Thoracic aorta (tissue), 2 donors: ENCODE results near the gene ARPC2. TPM values are rescaled to one million over a fixed set of nuclear protein-coding genes. Genes with fewer than 3 reads are reported as not detected.

ENCODE experiments used
- ATAC-seq: fragments of 150-250 bp; one replicate; pipeline ENCODE4 v1.8.0; 2017; ENCODE audit warnings: low read depth; ENCODE audit not compliant: insufficient number of reproducible peaks, low FRiP score
- DNase-seq: peaks from one replicate; pipeline ENCODE4 v3.0.0-alpha.2; 2020; ENCODE audit warnings: low spot score
- H3K27ac ChIP-seq, 2 donors: fragments of 200-600 bp; sonication (generic); 1 replicate in 1 of 2; 2 replicates in 1 of 2; pipeline ENCODE4 v1.5.1; 2016; ENCODE audit warnings: mild to moderate bottlenecking in 2 of 2, moderate library complexity in 2 of 2
- H3K27me3 ChIP-seq: fragments of 200-600 bp; sonication (generic); replicated peaks from 2 replicates; pipeline ENCODE4 v1.6.0; 2016; ENCODE audit warnings: mild to moderate bottlenecking; ENCODE audit not compliant: insufficient read depth
- H3K36me3 ChIP-seq: fragments of 200-600 bp; sonication (generic); one replicate; pipeline ENCODE4 v1.5.1; 2016
- H3K4me1 ChIP-seq, 2 donors: fragments of 200-600 bp; sonication (generic); 1 replicate in 1 of 2; 2 replicates in 1 of 2; pipeline versions ENCODE4 v1.5.1 to v1.6.0; 2016; ENCODE audit warnings: low read depth in 2 of 2, mild to moderate bottlenecking in 1 of 2; ENCODE audit not compliant: control insufficient read depth in 1 of 2
- H3K4me3 ChIP-seq: fragments of 200-600 bp; sonication (generic); 2 replicates; pipeline ENCODE4 v1.5.1; 2016; ENCODE audit warnings: mild to moderate bottlenecking
- H3K9me3 ChIP-seq: fragments of 200-600 bp; sonication (generic); 2 replicates; pipeline ENCODE4 v1.5.1; 2016
- CTCF ChIP-seq: fragments of 200-600 bp; sonication (generic); IDR thresholded peaks from one replicate; pipeline ENCODE4 v1.5.1; 2019; ENCODE audit warnings: antibody characterized with exemption
- total RNA-seq, 2 donors: library from RNA; depleted of rRNA; stranded (reverse); fragments of >200 nt; gene quantifications; one replicate each; pipeline versions ENCODE4 v1.1.0 to v1.2.3, GENCODE V29; 2016

Gene ARPC2
- total RNA-seq, 2 donors from 2014 or later: 378 to 469 TPM

- Histone ChIP-seq H3K36me3 (no peaks in the 10 kb centered on the region), H3K4me1 (peaks cover 30 to 37% of the 10 kb centered on the region in 2 donors), H3K4me3 (peak overlapping the region; percentile 95), H3K9me3 (no peaks in the 10 kb centered on the region), H3K27me3 (no peaks in the 10 kb centered on the region), H3K27ac (peak overlapping the region; percentile 97 to 99)
- no peak for DNase-seq
- no peak for TF ChIP-seq CTCF
- ATAC-seq: peak; percentile 30
These were observed 684 bp upstream of the ARPC2 start for GRCh38 chr2:218216336-218216673.

- no peaks in the 10 kb centered on the region for H3K27me3 ChIP-seq
- H3K36me3 ChIP-seq: no peaks in the 10 kb centered on the region
- TF ChIP-seq CTCF: no peak
- peaks cover 39 to 50% of the 10 kb centered on the region in 2 donors for H3K4me1 ChIP-seq
- peak overlapping the region; percentile 95 for H3K4me3 ChIP-seq
- peak overlapping the region; percentile 97 to 99 for H3K27ac ChIP-seq
- ATAC-seq (no peak), DNase-seq (no peak)
- H3K9me3 ChIP-seq: no peaks in the 10 kb centered on the region
These were observed 625 bp downstream of the ARPC2 start for GRCh38 chr2:218217360-218218267.

- Histone ChIP-seq H3K27ac (peak overlapping the region; percentile 97 to 99), H3K4me1 (peaks cover 48 to 59% of the 10 kb centered on the region in 2 donors), H3K4me3 (peak overlapping the region; percentile 95), H3K27me3 (no peaks in the 10 kb centered on the region), H3K36me3 (no peaks in the 10 kb centered on the region), H3K9me3 (no peaks in the 10 kb centered on the region)
- DNase-seq: no peak
- ATAC-seq: no peak
- no peak for TF ChIP-seq CTCF
These were observed 1.5 kb downstream of the ARPC2 start for GRCh38 chr2:218218268-218219185.

GRCh38 chr2:218219934-218220333 lies 2.9 kb downstream of the ARPC2 start:
- no peak for TF ChIP-seq CTCF
- Histone ChIP-seq H3K4me1 (peaks cover 59 to 73% of the 10 kb centered on the region in 2 donors), H3K4me3 (peak overlapping the region; percentile 95), H3K27ac (peak overlapping the region; percentile 97 to 99), H3K27me3 (no peaks in the 10 kb centered on the region), H3K9me3 (no peaks in the 10 kb centered on the region), H3K36me3 (peaks cover 2% of the 10 kb centered on the region)
- no peak for ATAC-seq
- DNase-seq: no peak

- ATAC-seq (no peak), DNase-seq (no peak)
- Histone ChIP-seq H3K4me3 (peak overlapping the region; percentile 95), H3K27me3 (no peaks in the 10 kb centered on the region), H3K27ac (no peak overlapping the region), H3K9me3 (no peaks in the 10 kb centered on the region), H3K4me1 (peaks cover 62 to 75% of the 10 kb centered on the region in 2 donors), H3K36me3 (peaks cover 6% of the 10 kb centered on the region)
- no peak for TF ChIP-seq CTCF
These were observed 4.0 kb downstream of the ARPC2 start for GRCh38 chr2:218221000-218221399.
